Ectodermal cell (in vitro differentiated cells): Measurements from ENCODE around the gene ZGPAT.

Experiments used
- H3K27ac ChIP-seq: 2 replicates; pipeline ENCODE4 v1.7.0; 2013; ENCODE audit warnings: mild to moderate bottlenecking, low read depth, low read length; ENCODE audit not compliant: insufficient read depth, poor library complexity, severe bottlenecking
- H3K27me3 ChIP-seq: 2 replicates; pipeline ENCODE4 v1.7.0; 2013; ENCODE audit warnings: mild to moderate bottlenecking, low read length; ENCODE audit not compliant: insufficient read depth, control insufficient read depth, poor library complexity, severe bottlenecking
- H3K36me3 ChIP-seq: one replicate; pipeline ENCODE4 v1.7.0; 2013; ENCODE audit warnings: low read length; ENCODE audit not compliant: control insufficient read depth, insufficient read depth
- H3K4me1 ChIP-seq: one replicate; pipeline ENCODE4 v1.7.0; 2013; ENCODE audit warnings: low read length; ENCODE audit not compliant: control insufficient read depth, insufficient read depth
- H3K4me3 ChIP-seq: 2 replicates; pipeline ENCODE4 v1.7.0; 2013; ENCODE audit warnings: low read depth, low read length, control low read depth; ENCODE audit not compliant: insufficient read depth
- H3K9me3 ChIP-seq: 2 replicates; pipeline ENCODE4 v1.7.0; 2013; ENCODE audit warnings: mild to moderate bottlenecking, low read length, moderate library complexity; ENCODE audit not compliant: control insufficient read depth
- WGBS, 2 experiments: methylation state at CpG; one replicate each; pipeline ENCODE4 v1.1.7; 2013; ENCODE audit warnings: missing lambda C conversion rate in 2 of 2; 5-methylcytosine and 5-hydroxymethylcytosine counted together

ZGPAT gene

GRCh38 chr20:63741354-63741675 is 33.5 kb downstream of the ZGPAT start:
- H3K27me3 ChIP-seq = peaks cover 17% of the 10 kb centered on the region
- H3K36me3 ChIP-seq = peaks cover 9% of the 10 kb centered on the region
- peaks cover 30% of the 10 kb centered on the region for H3K4me1 ChIP-seq
- H3K9me3 ChIP-seq = no peaks in the 10 kb centered on the region
- 46 to 47% methylated on average over 6 of the region's 6 CpGs for WGBS, 2 experiments
- H3K4me3 ChIP-seq = peak overlapping the region; percentile 77
- peak overlapping the region; percentile 87 for H3K27ac ChIP-seq

- H3K36me3 ChIP-seq = peaks cover 9% of the 10 kb centered on the region
- H3K27me3 ChIP-seq = peaks cover 13% of the 10 kb centered on the region
- H3K27ac ChIP-seq = no peak overlapping the region
- H3K4me3 ChIP-seq = peak overlapping the region; percentile 77
- 91% methylated on average over 30 of the region's 30 CpGs for WGBS, 2 experiments
- H3K9me3 ChIP-seq = no peaks in the 10 kb centered on the region
- peaks cover 30% of the 10 kb centered on the region for H3K4me1 ChIP-seq
Observed at GRCh38 chr20:63741676-63742380, 34.0 kb downstream of the ZGPAT start.

GRCh38 chr20:63742381-63743024 is 34.7 kb downstream of the ZGPAT start:
- Histone ChIP-seq H3K27me3 (peaks cover 6% of the 10 kb centered on the region), H3K4me3 (no peak overlapping the region), H3K4me1 (peaks cover 26% of the 10 kb centered on the region), H3K9me3 (no peaks in the 10 kb centered on the region), H3K36me3 (peaks cover 9% of the 10 kb centered on the region), H3K27ac (no peak overlapping the region)
- WGBS, 2 experiments = 93 to 95% methylated on average over 37 of the region's 37 CpGs

GRCh38 chr20:63743210-63743970 is 35.6 kb downstream of the ZGPAT start:
- Histone ChIP-seq H3K4me1 (peaks cover 20% of the 10 kb centered on the region), H3K27me3 (peaks cover 4% of the 10 kb centered on the region), H3K36me3 (peaks cover 9% of the 10 kb centered on the region), H3K27ac (no peak overlapping the region), H3K4me3 (no peak overlapping the region), H3K9me3 (no peaks in the 10 kb centered on the region)
- WGBS, 2 experiments = 94 to 95% methylated on average over 29 to 31 of the region's 31 CpGs

GRCh38 chr20:63744158-63744557 is 36.3 kb downstream of the ZGPAT start:
- H3K9me3 ChIP-seq = no peaks in the 10 kb centered on the region
- WGBS, 2 experiments = 90% methylated on average over 4 of the region's 4 CpGs
- H3K36me3 ChIP-seq = peaks cover 9% of the 10 kb centered on the region
- H3K27ac ChIP-seq = no peak overlapping the region
- H3K4me3 ChIP-seq = no peak overlapping the region
- no peaks in the 10 kb centered on the region for H3K27me3 ChIP-seq
- peaks cover 15% of the 10 kb centered on the region for H3K4me1 ChIP-seq

GRCh38 chr20:63744574-63745423 is 37.0 kb downstream of the ZGPAT start:
- H3K36me3 ChIP-seq = peaks cover 9% of the 10 kb centered on the region
- H3K9me3 ChIP-seq = no peaks in the 10 kb centered on the region
- H3K4me3 ChIP-seq = no peak overlapping the region
- H3K27me3 ChIP-seq = no peaks in the 10 kb centered on the region
- peaks cover 15% of the 10 kb centered on the region for H3K4me1 ChIP-seq
- WGBS, 2 experiments = 92 to 93% methylated on average over 25 of the region's 25 CpGs
- H3K27ac ChIP-seq = peak overlapping the region; percentile 9

- Histone ChIP-seq H3K9me3 (no peaks in the 10 kb centered on the region), H3K4me1 (peaks cover 15% of the 10 kb centered on the region), H3K27ac (no peak overlapping the region), H3K27me3 (no peaks in the 10 kb centered on the region), H3K4me3 (no peak overlapping the region), H3K36me3 (peaks cover 9% of the 10 kb centered on the region)
- 76 to 84% methylated on average over 15 of the region's 15 CpGs for WGBS, 2 experiments
Observed at GRCh38 chr20:63745424-63745805, 37.6 kb downstream of the ZGPAT start.

- no peak overlapping the region for H3K4me3 ChIP-seq
- H3K27me3 ChIP-seq = no peaks in the 10 kb centered on the region
- no peak overlapping the region for H3K27ac ChIP-seq
- WGBS, 2 experiments = 92 to 94% methylated on average over 26 of the region's 26 CpGs
- H3K4me1 ChIP-seq = peaks cover 10% of the 10 kb centered on the region
- H3K9me3 ChIP-seq = no peaks in the 10 kb centered on the region
- H3K36me3 ChIP-seq = peaks cover 9% of the 10 kb centered on the region
Observed at GRCh38 chr20:63745961-63746731, 38.3 kb downstream of the ZGPAT start.

GRCh38 chr20:63746751-63747315 is 39.0 kb downstream of the ZGPAT start:
- WGBS, 2 experiments = 94 to 95% methylated on average over 47 of the region's 47 CpGs
- Histone ChIP-seq H3K36me3 (peaks cover 8% of the 10 kb centered on the region), H3K4me3 (no peak overlapping the region), H3K4me1 (peaks cover 4% of the 10 kb centered on the region), H3K27ac (no peak overlapping the region), H3K9me3 (no peaks in the 10 kb centered on the region), H3K27me3 (no peaks in the 10 kb centered on the region)
